SK-N-SH (cell line): ENCODE measurements around the gene MAS1L. TPM values are rescaled to one million over a fixed set of nuclear protein-coding genes. Genes with fewer than 3 reads are reported as not detected.

Experiments
- CTCF ChIA-PET: fragments of 300-600, 350-600 bp; formaldehyde crosslinking; extraction: SDS; loops from one replicate; lab custom pipeline; 2021; lab: Yijun Ruan, JAX
- POLR2A ChIA-PET: fragments of 350-600 bp; sonication (Branson Sonifier 250); formaldehyde crosslinking; extraction: SDS; loops from one replicate; lab custom pipeline; 2020; ENCODE audit warnings: antibody characterized with exemption, inconsistent platforms; lab: Yijun Ruan, JAX
- DNase-seq: peaks from one replicate; pipeline ENCODE4 v3.0.0; 2012
- H2AFZ ChIP-seq: fragments of 200-600 bp; sonication (generic); 2 replicates; pipeline ENCODE4 v1.8.1; 2016; ENCODE audit warnings: antibody characterized with exemption, mild to moderate bottlenecking, low read depth
- H3F3A ChIP-seq: fragments of 200-600 bp; sonication (generic); replicated peaks from 2 replicates; pipeline ENCODE3; 2016; ENCODE audit warnings: antibody characterized with exemption, mild to moderate bottlenecking; ENCODE audit not compliant: insufficient read depth
- H3K27ac ChIP-seq, 2 experiments: fragments of 200-500 bp in 1 of 2; fragments of 200-600 bp in 1 of 2; sonication (Bioruptor generic) in 1 of 2; sonication (generic), shearing (Covaris generic) in 1 of 2; 2 replicates each; pipeline versions ENCODE4 v1.5.1 to v1.6.1; 2014 to 2016; ENCODE audit warnings: low read depth in 2 of 2, inconsistent platforms in 1 of 2, low read length in 1 of 2, mild to moderate bottlenecking in 1 of 2, mixed read lengths in 1 of 2
- H3K27me3 ChIP-seq: fragments of 200-600 bp; sonication (generic), shearing (Covaris generic); 2 replicates; pipeline ENCODE4 v1.6.1; 2016; ENCODE audit warnings: mixed run types; ENCODE audit not compliant: insufficient read depth
- H3K36me3 ChIP-seq, 2 experiments: fragments of 200-500 bp in 1 of 2; fragments of 200-600 bp in 1 of 2; sonication (Bioruptor generic) in 1 of 2; sonication (generic) in 1 of 2; replicated peaks in 1 of 2; 2 replicates each; pipeline versions ENCODE3 to v1.5.1; 2014 to 2016; ENCODE audit warnings: low read length in 1 of 2, mild to moderate bottlenecking in 1 of 2; ENCODE audit not compliant: insufficient read depth in 2 of 2, control insufficient read depth in 1 of 2
- H3K4me1 ChIP-seq, 2 experiments: fragments of 200-500 bp in 1 of 2; fragments of 200-600 bp in 1 of 2; sonication (Bioruptor generic) in 1 of 2; sonication (generic), shearing (Covaris generic) in 1 of 2; 2 replicates each; pipeline versions ENCODE4 v1.5.1 to v1.6.1; 2014 to 2016; ENCODE audit warnings: low read depth in 1 of 2, low read length in 1 of 2, mixed run types in 1 of 2; ENCODE audit not compliant: insufficient read depth in 2 of 2, control insufficient read depth in 1 of 2
- H3K4me2 ChIP-seq: fragments of 200-600 bp; sonication (generic), shearing (Covaris generic); 2 replicates; pipeline ENCODE4 v1.6.1; 2017; ENCODE audit warnings: mixed run types
- H3K4me3 ChIP-seq, 2 experiments: fragments of 200-500 bp in 1 of 2; fragments of 200-600 bp in 1 of 2; sonication (Bioruptor generic) in 1 of 2; sonication (generic), shearing (Covaris generic) in 1 of 2; 2 replicates each; pipeline versions ENCODE4 v1.5.1 to v1.8.1; 2014 to 2016; ENCODE audit warnings: low read depth in 2 of 2, inconsistent platforms in 1 of 2, low read length in 1 of 2, mild to moderate bottlenecking in 1 of 2, mixed read lengths in 1 of 2, moderate library complexity in 1 of 2
- H3K79me2 ChIP-seq: fragments of 200-600 bp; sonication (generic); 2 replicates; pipeline ENCODE4 v1.8.1; 2017; ENCODE audit warnings: mild to moderate bottlenecking; ENCODE audit not compliant: insufficient read depth
- H3K9ac ChIP-seq: fragments of 200-600 bp; sonication (generic); 2 replicates; pipeline ENCODE4 v1.6.1; 2017; ENCODE audit warnings: mixed run types
- H3K9me2 ChIP-seq: fragments of 200-600 bp; sonication (generic); 2 replicates; pipeline ENCODE4 v1.6.1; 2017; ENCODE audit warnings: mixed run types
- H3K9me3 ChIP-seq: fragments of 200-600 bp; sonication (generic); 2 replicates; pipeline ENCODE4 v1.6.1; 2017; ENCODE audit warnings: mixed run types, mild to moderate bottlenecking, moderate library complexity
- H4K20me1 ChIP-seq: fragments of 200-600 bp; sonication (generic); 2 replicates; pipeline ENCODE4 v1.6.1; 2017; ENCODE audit warnings: mild to moderate bottlenecking, mixed run types; ENCODE audit not compliant: insufficient read depth
- CTCF ChIP-seq: fragments of 200-600 bp; sonication (generic); IDR thresholded peaks from 2 replicates; pipeline ENCODE4 v1.6.1; 2017; ENCODE audit warnings: antibody characterized with exemption, mild to moderate bottlenecking, moderate library complexity
- ELF1 ChIP-seq: IDR thresholded peaks from 2 replicates; pipeline ENCODE4 v1.4.0; 2012
- EP300 ChIP-seq, 2 experiments: IDR thresholded peaks; 2 replicates each; pipeline versions ENCODE4 v1.4.0 to v1.6.1; 2012; ENCODE audit warnings: borderline replicate concordance in 1 of 2, low read depth in 1 of 2, low read length in 1 of 2
- FOXM1 ChIP-seq: IDR thresholded peaks from 2 replicates; pipeline ENCODE4 v1.4.0; 2012; ENCODE audit warnings: low read depth, mild to moderate bottlenecking
- IRF3 ChIP-seq: fragments of 150-350 bp; IDR thresholded peaks from 2 replicates; pipeline ENCODE4 v1.6.1; 2016; ENCODE audit warnings: mild to moderate bottlenecking, low read depth, low read length
- NRF1 ChIP-seq: IDR thresholded peaks from 2 replicates; pipeline ENCODE4 v1.6.1; 2012; ENCODE audit warnings: low read depth, mild to moderate bottlenecking, low read length
- RCOR1 ChIP-seq: fragments of 150-350 bp; IDR thresholded peaks from 2 replicates; pipeline ENCODE4 v1.6.1; 2017; ENCODE audit warnings: antibody characterized with exemption, low read length
- SMC3 ChIP-seq: IDR thresholded peaks from 2 replicates; pipeline ENCODE4 v1.6.1; 2012; ENCODE audit warnings: low read depth, low read length, improper control_type of control experiment
- USF1 ChIP-seq: IDR thresholded peaks from 2 replicates; pipeline ENCODE4 v1.4.0; 2012; ENCODE audit warnings: low read depth, borderline replicate concordance
- YY1 ChIP-seq: IDR thresholded peaks from 2 replicates; pipeline ENCODE4 v1.4.0; 2012; ENCODE audit warnings: low read depth, mild to moderate bottlenecking
- ZBTB33 ChIP-seq: IDR thresholded peaks from 2 replicates; pipeline ENCODE4 v1.4.0; 2012; ENCODE audit warnings: low read depth, borderline replicate concordance
- WGBS: methylation state at CpG from one replicate; pipeline ENCODE4 v1.1.6; 2017; ENCODE audit warnings: low lambda C conversion rate; 5-methylcytosine and 5-hydroxymethylcytosine counted together
- polyA plus RNA-seq, 3 experiments: library from polyadenylated mRNA; depleted of rRNA; stranded (reverse); fragments of >200 nt; gene quantifications; 2 replicates each; pipeline ENCODE4 v1.2.3, GENCODE V29; 2012

Gene MAS1L
- polyA plus RNA-seq, 1 of the 3 experiments (the other 2 are of a cell fraction): not detected

- POLR2A ChIA-PET: no interaction called here
- CTCF ChIA-PET: no interaction called here
Measured at GRCh38 chr6:29487131-29487530, 625 bp downstream of the MAS1L start.

More at GRCh38 chr6:29487131-29487530, 625 bp downstream of the MAS1L start:
- no peak overlapping the region for H3K9ac ChIP-seq
- DNase-seq: no peak
- H4K20me1 ChIP-seq: no peaks in the 10 kb centered on the region
- peaks cover 0 to 4% of the 10 kb centered on the region in 2 experiments; a peak in 1 of 4 replicates for H3K4me1 ChIP-seq
- 1% methylated on average over 5 of the region's 5 CpGs for WGBS
- H3K4me2 ChIP-seq: no peak overlapping the region
- H3K79me2 ChIP-seq: no peaks in the 10 kb centered on the region
- no peaks in the 10 kb centered on the region for H3K9me3 ChIP-seq
- no peaks in the 10 kb centered on the region for H3K27me3 ChIP-seq
- H3K36me3 ChIP-seq: no peaks in the 10 kb centered on the region
- H3K4me3 ChIP-seq: no peak overlapping the region
- no peak for TF ChIP-seq EP300 (IDR thresholded peaks at IDR 0.05; ENCODE audit: borderline replicate concordance in 1 of 2, low read depth in 1 of 2, low read length in 1 of 2)
- no peak for TF ChIP-seq USF1
- no peak for TF ChIP-seq IRF3
- no peak for TF ChIP-seq ZBTB33
- TF ChIP-seq SMC3: no peak
- TF ChIP-seq ELF1: no peak
- TF ChIP-seq NRF1: no peak
- TF ChIP-seq YY1: no peak
- TF ChIP-seq RCOR1: no peak
- no peak for TF ChIP-seq CTCF
- no peak for TF ChIP-seq FOXM1
- no peak overlapping the region for H2AFZ ChIP-seq
- H3F3A ChIP-seq: peaks cover 11% of the 10 kb centered on the region
- no peak overlapping the region for H3K27ac ChIP-seq
- no peaks in the 10 kb centered on the region for H3K9me2 ChIP-seq
